ENCODE data around the gene ZNF662.

DNA sequence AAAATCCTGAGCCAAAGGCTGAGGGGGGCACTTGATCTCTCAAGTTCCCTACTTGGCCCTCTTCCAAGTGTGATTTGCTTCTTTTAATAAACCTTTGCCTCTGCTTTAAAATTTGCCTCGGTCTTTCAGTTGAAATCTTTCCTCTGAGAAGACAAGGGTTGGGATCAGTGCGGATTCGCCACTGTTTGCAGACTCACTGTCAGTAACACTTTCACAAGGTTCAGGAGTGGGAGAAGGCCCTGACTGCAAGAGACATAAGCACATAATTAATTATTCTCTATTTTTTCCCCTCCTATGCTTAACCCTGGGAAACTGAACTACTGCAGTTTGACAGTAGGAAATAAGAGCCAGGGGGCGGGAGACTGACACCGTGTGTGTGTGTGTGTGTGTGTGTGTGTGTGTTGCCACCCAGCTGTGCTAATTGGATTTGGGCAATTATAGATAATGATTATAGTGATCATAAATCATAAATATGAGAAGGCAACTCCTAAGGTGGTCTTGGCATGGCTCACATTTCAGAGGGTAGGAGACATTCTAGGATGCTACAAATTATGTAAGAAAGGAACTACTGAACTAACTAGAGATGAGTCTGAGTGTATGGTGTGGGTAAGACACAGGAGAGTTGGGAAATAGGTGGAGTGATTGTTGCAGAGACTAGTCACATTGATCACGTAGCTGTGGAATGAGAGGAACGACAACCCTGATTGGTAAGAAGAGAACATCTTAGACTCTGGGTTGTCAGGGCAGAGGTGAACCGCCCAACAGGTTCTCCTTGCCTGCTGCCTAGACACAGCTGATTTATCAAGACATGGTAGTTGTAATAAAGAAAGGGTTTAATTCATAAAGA, 5.5 kb upstream of the ZNF662 start:
- no peak for TF ChIP-seq KLF6 (CRISPR knock-in tag; IDR thresholded peaks at IDR 0.05)
- TF ChIP-seq, protein P1, sequence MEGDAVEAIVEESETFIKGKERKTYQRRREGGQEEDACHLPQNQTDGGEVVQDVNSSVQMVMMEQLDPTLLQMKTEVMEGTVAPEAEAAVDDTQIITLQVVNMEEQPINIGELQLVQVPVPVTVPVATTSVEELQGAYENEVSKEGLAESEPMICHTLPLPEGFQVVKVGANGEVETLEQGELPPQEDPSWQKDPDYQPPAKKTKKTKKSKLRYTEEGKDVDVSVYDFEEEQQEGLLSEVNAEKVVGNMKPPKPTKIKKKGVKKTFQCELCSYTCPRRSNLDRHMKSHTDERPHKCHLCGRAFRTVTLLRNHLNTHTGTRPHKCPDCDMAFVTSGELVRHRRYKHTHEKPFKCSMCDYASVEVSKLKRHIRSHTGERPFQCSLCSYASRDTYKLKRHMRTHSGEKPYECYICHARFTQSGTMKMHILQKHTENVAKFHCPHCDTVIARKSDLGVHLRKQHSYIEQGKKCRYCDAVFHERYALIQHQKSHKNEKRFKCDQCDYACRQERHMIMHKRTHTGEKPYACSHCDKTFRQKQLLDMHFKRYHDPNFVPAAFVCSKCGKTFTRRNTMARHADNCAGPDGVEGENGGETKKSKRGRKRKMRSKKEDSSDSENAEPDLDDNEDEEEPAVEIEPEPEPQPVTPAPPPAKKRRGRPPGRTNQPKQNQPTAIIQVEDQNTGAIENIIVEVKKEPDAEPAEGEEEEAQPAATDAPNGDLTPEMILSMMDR (CRISPR knock-in tag; IDR thresholded peaks at IDR 0.05) = no peak
